ENCODE results near the gene DCK.

DNA sequence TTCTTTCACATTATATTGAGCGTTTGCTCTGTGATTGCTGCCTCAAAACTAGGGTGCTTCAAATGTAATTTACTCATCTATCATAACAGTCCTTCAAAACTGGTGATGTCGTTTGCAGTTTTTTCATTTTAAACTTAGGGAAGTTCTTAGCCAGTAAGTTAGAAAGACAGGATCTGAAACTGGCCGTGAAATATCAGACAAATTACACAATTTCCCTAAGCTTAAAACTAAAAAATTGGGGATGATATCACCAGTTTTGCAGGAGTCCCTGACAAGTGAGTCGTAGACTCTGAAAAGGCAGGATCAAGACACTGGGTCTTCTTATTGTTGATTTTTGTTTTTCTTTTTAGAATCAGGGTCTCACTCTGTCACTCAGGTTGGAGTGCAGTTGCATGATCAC is 46.5 kb upstream of the DCK start:
- TF ChIP-seq ELF4 (IDR thresholded peaks at IDR 0.05) (no peak), FOXM1 (IDR thresholded peaks at IDR 0.05; ENCODE audit: borderline replicate concordance) (no peak), HDGF (IDR thresholded peaks at IDR 0.05; ENCODE audit: borderline replicate concordance) (no peak), NFRKB (IDR thresholded peaks at IDR 0.05) (no peak), BHLHE40 (IDR thresholded peaks at IDR 0.05; ENCODE audit: borderline replicate concordance) (no peak), FOXA1 (IDR thresholded peaks at IDR 0.05) (no peak), SP1 (IDR thresholded peaks at IDR 0.05) (no peak), LEF1 (IDR thresholded peaks at IDR 0.05; ENCODE audit: borderline replicate concordance) (no peak), SUZ12 (IDR thresholded peaks at IDR 0.05) (no peak)

Measured in HEK293T (cell line).